T-helper 9 cell (primary cell): ENCODE results near the gene NT5DC3.

Experiments
- DNase-seq: peaks from one replicate; pipeline ENCODE4 v3.0.0-alpha.2; 2020
- total RNA-seq, 2 donors: gene quantifications; one replicate each; lab custom pipeline; 2026; lab: John Stamatoyannopoulos, UW

The NT5DC3 gene
- 23.7 to 24.8 reads per million in 2 donors for total RNA-seq

DNA sequence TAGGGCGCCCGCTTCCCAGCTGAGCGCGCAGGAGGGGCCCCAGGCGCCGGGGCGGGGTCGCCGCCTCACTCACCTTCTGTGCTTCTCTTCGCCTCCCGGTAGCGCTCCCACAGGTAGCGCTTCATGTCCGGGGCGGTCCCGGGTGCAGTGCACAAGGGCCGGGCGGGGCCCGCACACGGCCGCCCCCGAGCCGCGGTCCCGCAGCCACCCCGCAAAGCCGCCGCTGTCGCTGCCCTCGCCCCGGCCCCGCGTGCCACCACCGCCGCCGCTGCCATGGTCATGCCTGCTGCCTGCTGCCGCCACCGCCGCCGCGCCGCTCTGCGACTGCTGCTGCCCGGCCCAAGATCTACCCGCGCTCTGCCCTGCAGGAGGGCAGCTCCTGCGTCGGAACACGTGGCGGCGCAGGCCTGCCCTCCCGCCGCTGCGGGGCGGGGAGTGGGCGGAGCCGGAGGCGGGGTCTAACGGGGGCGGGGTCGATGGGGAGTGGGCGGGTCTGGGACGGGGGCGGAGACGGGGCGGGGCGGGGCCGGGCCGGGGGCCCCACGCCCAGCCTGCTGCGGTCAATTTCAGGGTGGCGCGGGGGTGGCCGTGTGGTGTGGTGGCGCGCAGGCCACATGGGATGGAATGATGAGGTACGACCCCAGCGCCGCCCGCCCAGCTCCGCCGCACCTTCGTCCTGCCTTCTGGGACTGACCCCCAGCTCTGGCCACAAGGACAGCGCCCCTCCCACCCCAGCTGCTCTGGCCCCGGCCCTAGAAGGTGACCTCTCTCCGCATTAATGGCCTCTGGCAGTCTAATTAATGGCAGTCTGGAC lies at the start of gene NT5DC3:
TSS of gene NT5DC3 (minus strand) at position 359 of the 814 bp plus-strand sequence. CDS start at position 281, 78 bp downstream.
- peak; percentile 89 for DNase-seq

DNA sequence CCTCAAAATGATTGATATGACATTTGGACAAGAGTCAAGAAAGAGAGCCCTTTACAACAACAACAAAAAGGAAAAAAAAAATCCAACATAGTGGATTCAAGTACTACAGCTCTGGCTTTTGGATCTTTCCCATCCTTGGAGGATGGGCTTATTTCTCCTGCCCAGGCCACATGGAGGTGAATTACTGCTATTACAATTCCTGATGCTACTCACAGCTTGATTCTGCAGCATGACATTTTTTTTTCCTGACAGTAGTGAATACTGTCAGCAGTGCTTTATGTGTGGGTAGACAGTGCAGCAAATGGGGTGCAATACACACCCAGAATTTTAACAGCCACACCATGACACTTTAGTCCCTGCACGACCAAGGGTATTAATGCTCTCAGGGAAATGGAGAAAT lies 46.7 kb upstream of the NT5DC3 start:
- DNase-seq, result no peak

DNA sequence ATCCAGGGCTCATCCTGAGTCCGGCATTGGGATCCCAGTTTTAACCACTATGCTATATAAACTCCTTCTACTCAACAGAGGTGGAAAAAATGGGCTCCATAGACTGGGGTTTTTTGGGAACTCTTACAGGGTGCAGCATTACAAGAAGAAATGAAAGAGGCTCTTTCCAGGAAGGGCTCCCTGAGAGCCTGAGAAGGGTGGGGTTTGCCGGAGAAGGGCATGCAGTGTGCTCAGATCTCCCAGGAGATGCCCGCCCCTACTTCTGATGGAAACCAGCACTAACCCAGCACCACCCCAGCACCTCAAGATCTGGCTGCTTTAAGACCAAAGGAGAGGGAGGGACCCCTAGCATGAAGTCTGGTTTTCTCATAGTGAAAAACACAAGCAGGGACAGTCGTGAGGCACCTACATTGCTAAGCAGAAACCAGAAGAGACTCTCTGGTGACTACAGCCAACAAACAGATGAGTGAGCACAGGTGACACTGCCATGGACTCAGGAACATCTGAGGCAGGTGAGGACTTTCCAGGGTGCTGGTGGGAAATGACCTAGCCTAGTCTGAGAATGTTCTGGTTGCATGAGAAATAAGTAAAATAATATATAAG lies 45.3 kb upstream of the NT5DC3 start:
- no peak for DNase-seq

DNA sequence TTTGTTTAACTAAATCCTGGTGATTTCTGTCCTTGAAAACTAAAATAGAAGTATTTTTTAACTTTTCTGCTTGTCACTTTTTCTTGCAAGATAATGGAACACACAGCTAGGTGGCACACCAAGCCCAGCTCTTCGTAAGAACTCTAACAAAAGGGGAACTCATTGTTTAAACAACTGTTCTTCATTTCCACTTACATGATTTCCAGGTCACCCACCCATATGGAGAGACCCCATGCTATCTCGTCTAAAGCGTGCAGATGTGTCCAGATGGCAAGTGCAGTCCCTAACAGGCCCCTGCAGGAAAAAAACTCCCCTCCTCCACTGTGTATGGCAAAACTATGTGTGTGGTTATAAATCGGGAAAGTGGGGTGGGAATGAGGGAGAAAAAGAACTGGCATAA lies 43.3 kb upstream of the NT5DC3 start:
- no peak for DNase-seq

DNA sequence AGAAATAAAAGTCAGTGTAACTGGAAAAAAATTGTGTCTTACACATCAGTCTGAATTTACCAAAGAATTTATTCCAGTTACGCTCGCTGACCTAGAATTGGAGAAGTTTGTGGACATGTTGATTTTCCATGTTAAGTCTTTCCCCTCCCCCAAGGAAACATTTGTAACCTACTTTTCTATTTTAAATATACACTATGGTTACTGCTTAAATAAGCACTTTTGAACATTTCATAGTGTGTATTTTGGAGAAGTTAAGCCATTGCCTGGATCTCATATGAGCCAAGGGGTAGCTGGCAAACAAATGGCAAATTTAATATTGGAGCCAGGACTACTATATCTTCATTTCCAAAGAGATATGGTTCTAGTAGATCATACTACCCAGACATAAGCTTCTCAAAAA lies 42.9 kb upstream of the NT5DC3 start:
- DNase-seq, result no peak

DNA sequence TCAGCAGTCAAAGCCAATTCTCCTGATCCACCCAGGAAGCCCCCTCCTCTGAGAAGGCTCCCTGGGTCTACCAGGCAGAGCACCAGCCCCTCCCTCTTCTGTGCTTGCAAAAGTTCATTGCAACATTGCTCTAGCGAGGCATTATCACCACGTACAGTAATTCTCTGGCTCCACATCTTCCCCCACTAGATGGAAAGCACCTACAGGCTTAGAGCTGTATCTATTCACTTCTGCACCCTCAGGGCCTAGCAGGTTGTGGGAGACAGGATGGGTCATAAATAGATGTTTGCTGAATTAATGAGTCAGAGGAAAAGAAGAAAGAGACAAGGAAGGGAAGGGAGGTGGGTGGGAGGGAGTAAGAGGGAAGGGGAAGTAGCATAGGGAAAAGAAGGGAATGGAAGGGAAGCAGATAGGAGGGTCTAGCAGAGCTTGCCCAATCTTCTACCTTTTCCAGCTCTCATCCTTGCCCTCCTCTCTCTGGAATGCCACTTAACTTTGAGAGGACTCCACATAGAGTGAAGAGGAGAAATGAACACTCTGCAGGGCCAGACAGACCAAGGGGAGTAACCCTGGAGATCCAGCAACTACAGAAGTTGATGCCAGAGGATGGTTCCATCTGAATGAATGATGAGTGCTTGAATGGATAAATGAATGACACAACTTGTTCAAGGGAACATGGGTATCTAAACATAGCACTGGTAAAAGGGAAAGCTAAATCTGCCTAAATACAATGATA lies 42.0 kb upstream of the NT5DC3 start:
- no peak for DNase-seq

DNA sequence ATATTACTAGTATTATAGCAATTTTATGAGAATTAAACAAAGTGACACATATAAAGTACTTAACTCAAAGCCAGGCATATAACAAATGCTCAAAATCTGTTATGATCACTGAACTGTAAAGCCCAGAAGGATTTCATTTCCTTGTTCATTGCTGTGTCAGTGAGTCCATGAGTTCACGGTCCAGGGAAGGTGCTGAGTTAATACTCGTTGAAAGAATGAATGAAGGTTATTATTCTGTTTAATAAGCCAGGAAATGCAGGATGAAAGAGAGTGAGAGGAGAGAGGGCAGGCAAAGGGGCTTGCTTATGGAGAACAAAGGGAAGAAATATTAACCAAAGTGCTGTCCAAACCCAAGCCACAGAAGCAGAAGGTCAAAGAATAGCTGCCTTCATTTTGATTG lies 40.2 kb upstream of the NT5DC3 start:
- DNase-seq, result no peak

DNA sequence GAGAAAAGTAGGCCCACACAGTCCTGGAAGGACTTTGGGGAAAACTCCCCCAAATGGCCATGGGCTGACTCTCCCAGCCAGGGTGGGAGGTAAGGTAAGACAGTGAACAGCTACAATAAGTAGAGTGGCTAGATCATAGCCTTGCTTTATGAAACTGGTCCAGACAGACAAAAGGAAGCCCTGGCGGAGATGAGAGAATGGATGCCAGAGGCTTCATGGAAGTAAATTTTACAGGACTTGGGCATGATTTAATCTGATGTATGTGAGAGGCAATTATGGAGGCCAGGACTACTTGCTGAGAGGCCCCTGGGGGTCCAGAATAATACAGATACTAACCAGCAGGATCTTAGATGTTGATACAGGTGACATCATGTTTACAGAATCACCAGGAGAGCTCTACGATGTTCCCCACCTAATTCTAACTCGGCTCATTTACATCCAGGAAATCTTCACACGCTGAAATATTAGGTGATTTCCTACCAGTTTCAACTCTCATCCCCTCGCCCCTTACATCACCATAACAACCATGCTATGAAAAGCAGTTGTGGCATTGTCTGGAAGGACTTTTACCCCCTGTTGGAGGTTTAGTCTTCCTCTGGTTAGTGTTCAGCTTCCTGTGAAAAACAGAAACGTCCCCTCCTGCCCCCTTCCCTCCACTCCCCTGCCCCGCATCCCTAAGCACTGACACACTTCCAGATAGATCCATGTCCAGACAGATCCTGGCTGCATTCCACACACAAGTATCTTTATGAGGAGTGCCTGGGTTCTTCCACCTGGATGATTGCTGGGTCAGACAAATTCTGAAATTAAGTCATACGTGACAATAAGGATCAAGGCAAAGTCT lies 39.5 kb upstream of the NT5DC3 start:
- no peak for DNase-seq

DNA sequence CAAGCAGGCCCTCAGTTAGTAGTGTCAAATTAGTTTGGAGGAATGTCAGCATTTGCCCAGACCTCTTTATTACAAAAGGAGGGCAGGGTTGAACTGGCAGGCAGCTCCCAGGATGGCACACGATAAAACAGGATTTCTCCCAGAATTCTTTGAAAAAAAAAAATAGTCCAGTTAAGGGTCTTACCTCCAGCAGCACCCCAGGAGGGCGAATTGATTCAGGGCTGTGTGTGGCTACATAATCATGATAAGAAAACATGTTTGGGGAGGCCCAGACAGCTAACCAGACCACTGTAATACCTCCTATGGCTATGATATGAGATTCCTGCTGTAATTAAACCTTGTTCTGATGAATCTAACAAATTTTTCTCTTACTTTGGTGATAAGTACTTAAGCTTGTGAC lies 38.8 kb upstream of the NT5DC3 start:
- DNase-seq, result no peak

DNA sequence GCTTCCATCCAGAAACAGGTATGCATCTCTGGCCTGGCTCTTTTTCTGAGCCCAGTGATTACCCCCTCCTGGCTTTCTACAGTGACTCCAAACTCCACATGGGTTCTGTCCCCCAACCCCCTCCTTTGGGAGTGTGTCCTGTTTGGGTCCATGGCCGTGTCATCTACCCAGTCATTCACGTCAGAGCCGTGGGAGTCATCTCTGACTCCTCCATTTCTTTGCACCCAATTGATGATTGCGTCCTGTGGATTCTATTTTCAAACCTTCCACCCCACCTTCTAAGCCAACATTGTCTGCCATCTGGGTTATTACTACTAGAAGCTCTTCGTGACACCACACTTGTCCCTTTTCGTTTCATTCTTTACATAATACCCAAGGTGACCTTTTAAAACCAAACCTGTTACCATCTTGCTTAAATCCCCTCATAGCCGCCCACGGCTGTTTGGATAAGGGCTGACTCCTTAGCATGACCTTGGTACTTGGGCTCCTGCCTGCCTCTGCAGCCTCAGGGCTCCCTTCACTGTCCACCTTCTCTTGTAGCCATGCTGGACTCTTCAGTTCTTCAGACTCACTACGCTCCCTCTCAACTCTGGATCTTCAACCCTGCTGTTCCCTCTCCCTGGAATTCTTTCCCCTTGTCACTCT lies 38.1 kb upstream of the NT5DC3 start:
- DNase-seq, result no peak

DNA sequence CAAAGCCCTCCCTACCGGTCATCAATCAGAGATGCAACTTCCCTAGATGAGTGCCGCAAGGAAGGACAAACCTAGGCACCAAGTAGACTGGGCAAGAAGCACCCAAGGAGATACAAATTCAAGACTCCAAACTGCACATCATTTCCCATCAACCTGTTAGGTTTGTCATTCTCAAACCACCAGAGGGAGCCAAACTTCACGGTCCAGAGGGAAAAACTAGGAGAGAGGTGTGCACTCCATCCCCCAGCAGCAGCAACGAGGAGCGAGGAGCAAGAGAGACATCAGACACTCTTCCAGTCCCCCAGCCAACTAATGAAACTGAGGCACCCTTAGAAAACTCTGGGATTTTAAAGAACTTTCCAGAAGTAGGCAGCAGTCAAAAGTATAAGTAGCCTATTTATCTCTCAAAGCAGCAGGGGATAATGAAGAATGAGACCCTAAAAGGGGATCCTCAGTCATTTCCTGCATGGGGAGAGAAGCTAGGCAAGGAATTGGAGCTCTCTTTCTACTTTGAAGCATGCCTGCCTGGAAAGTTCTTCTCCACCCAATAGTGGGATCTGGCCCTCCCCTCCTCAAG lies 37.0 kb upstream of the NT5DC3 start:
- peak; percentile 31 for DNase-seq

DNA sequence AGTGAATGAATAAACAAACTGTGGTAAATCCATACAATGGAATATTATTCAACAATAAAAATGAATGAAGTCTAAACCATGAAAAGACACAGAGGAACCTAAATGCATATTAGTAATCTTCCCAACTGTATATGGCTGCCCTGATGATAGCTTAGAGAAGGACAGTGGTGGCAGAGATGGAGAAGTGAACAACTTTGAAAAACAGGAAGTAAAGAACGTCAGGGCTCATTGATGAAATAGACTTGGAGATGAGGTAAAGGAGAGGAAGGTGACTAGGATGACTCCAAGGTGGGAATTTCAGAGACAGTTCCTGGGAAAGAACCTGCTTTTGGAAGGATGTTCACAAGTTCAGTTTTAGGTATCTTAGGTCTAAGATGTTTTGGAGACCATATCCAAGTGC lies 36.3 kb upstream of the NT5DC3 start:
- no peak for DNase-seq

DNA sequence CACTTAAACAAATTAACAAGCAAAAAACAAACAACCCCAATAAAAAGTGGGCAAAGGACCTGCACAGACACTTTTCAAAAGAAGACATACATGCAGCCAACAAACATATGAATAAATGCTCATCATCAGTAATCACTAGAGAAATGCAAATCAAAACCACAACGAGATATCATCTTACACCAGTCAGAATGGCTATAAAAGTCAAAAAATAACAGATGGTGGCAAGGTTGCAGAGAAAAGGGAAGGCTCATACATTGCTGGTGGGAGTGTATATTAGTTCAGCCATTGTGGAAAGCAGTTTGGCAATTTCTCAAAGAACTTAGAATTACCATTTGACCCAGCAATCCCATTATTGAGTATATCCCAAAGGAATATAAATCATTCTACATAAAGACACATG lies 34.6 kb upstream of the NT5DC3 start:
- DNase-seq, result no peak

DNA sequence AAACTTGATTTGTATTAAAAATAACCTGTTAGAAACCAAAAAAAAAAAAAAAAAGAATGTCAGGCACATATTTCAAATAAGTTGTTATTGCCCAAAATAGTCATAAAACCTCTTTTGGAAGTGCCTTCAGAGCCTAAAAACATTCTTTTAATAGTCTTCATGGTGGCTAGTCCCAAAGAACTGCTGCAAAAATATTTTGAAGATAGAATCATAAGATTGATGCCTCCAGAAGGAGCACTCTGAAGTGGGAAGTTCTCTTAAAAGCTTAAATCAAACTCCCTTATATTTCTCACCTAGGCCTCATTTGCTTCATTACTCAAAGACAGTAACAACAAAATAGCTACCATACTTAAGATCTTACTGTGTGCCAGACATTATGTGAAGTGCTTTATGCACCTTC lies 27.2 kb upstream of the NT5DC3 start:
- no peak for DNase-seq

DNA sequence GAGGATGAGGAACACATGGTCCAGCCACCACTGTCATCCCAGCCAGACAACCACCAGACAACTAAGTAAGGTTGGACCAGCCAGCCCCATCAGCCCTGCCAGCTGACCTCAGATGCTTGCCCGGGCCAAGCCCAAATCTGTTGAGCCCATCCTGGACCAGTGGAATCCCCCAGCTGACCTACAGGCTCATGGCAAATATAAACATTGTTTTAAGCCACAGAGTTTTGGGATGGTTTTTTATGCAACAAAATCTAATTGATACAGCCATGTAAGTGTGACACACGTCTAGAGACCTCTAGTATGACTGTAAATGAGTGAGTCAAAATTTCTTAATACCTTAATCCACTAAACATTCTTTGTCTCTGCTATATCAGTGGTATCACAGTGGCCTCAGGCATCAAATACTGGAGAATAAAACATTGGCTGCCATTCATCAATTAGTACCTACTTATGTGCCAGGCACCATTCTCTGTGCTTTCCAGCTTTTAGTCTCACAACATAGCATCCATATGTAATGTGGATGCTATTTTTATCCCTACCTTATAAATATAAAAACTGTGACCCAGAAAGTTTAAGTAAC lies 24.2 kb upstream of the NT5DC3 start:
- DNase-seq, result no peak

DNA sequence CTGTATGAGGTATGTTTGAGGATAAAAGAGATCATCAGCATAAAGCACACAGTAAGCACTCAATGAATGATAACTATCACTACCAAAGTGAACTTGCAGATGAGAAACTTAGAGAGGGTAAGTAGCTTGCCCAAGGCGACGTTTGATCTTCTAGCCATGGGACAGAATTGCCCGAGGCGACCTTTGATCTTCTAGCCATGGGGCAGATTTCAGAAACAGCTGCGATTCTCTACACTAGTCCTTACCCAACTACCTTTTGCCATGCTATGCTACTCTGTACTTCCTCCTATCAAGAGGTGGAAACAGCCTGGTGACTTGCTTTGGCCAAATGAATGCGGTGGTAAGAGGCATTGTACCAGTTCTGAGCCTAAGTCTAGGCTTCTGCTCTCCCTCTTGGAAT lies 23.7 kb upstream of the NT5DC3 start:
- DNase-seq, result no peak

DNA sequence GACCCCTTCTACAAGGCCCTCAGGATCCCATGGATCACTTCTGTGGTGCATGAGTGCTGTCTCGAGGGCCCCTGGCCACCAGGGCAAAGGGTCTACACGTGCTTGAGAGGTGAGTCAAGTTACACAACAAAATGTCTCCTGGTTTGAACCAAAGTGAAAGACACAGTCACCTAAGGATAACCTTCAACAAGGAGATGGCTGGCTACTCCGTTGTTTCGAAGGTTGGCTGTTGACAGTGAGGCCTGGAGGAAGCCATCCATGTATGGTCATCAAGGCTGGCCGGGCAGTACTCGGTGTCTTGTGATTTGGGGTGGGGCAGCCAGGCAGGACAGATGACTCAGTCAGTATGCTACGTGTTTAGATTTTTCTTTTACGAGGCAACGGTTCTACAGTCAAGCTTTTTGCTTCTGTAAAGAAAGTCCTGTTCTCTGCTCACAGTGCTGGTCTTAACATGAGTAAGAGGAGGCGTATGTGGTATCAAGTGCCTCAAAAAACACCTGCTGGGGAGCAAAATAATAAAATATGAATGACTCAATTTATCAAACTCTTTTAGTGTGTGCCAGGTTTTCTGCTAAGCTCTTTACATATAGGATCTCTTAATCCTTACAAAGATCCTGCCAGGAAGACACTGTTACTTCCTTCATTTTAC lies 18.0 kb upstream of the NT5DC3 start:
- no peak for DNase-seq

DNA sequence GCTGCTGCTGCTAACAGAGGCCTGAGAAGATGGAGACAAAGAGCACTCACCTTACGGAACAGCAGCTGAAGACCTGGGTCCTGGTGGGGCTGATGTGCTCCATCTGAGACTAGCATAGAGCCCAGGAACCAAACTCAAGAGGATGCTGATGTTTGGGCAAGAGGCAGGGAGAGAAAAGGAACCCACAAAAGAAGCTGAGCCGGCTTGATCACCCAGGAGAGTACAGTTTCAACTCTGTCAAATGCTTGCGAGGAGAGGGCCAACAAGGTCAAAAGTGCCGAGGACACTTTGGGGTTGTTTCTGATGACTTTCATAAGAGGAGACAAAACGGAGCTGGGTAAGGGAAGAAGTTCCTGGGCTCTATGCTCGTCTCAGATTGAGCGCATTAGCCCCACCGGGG lies 17.3 kb upstream of the NT5DC3 start:
- no peak for DNase-seq

DNA sequence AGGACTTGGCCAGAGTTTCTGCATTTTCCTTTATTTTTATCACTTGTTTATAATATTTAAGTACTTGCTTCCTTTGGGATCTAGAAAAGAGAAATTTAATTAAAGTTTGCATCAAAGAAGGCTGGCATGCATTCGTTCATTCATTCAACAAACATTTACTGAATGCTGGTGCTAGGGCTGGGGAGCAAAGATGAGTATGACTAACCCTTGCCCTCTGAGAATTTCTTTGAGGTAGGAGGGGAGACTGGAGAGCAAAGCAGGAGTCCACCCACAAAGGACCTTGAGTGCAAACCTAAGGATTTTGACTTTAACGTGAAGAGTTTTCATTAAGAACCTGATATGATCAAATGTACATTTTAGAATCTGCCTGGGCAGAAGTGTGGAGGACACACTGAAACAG lies 16.1 kb upstream of the NT5DC3 start:
- no peak for DNase-seq

DNA sequence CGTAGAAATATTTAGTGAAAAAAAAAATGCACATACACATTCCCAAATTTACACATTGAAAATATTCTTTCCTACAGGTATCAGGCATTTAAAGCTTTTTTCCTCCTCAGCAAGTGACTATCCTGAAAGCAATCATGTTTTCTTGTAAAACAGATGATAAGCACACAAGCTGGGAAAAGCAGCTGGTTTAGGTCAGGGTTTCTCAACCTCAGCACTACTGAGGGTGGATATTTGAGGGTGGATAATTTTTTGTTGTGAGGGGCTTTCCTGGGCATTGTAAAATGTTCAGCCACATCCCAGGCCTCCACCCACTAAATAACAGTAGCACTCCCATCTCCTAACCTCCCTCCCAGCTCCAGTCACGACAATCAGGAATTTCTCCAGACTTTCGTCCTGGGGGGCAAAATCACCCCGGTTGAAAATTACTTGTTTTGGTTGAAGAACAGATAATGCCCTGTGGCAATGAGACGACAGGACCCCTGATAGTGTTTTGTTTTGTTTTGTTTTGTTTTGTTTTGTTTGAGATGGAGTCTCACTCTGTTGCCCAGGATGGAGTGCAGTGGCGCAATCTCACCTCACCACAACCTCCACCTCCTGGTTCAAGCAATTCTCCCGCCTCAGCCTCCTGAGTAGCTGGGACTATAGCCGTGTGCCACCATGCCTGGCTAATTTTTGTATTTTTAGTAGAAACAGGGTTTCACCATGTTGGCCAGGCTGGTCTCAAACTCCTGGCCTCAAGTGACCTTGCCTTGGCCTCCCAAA lies 15.0 kb upstream of the NT5DC3 start:
- DNase-seq, result no peak
